Mucosa of descending colon (tissue), 3 donors: ENCODE data around the gene ZCCHC4. TPM values are rescaled to one million over a fixed set of nuclear protein-coding genes. Genes with fewer than 3 reads are reported as not detected.

ENCODE experiments used
- ATAC-seq: fragments of 200-7000 bp; cut with Tn5 transposase; one replicate; pipeline ENCODE4 v1.9.1; 2020; ENCODE audit warnings: mild to moderate bottlenecking, moderate library complexity
- DNase-seq, 3 donors: peaks; one replicate each; pipeline ENCODE4 v3.0.0-alpha.2; 2020
- H3K36me3 ChIP-seq: fragments of 200-600 bp; one replicate; pipeline ENCODE4 v1.8.0; 2021; ENCODE audit warnings: low read depth, mild to moderate bottlenecking
- H3K4me1 ChIP-seq: fragments of 200-600 bp; one replicate; pipeline ENCODE4 v1.8.0; 2021; ENCODE audit warnings: low read depth, mild to moderate bottlenecking
- H3K4me3 ChIP-seq: fragments of 200-600 bp; one replicate; pipeline ENCODE4 v1.8.0; 2021; ENCODE audit warnings: mild to moderate bottlenecking
- H3K9me3 ChIP-seq: fragments of 200-600 bp; one replicate; pipeline ENCODE4 v1.8.0; 2021; ENCODE audit warnings: mild to moderate bottlenecking
- CTCF ChIP-seq: fragments of 200-600 bp; IDR thresholded peaks from one replicate; pipeline ENCODE4 v1.8.0; 2022; ENCODE audit warnings: antibody characterized with exemption, mild to moderate bottlenecking
- intact Hi-C, 2 donors: fragments of 100-400 bp; cut with DNase I in 1 of 2; cut with micrococcal nuclease in 1 of 2; formaldehyde crosslinking; loops; one replicate each; pipeline versions ENCODE4 v1.11.0 to v1.11.1; 2022; cut with DNase I, micrococcal nuclease
- total RNA-seq, 3 donors: library from RNA; stranded (reverse); fragmentation: NEBNext Ultra II Directional in 2 of 3; extraction: Animal tissue kit (Norgen Biotek cat#: 25700) in 2 of 3; gene quantifications; one replicate each; pipeline versions ENCODE4 v1.2.1 to v1.2.4, GENCODE V29; 2021 to 2023
- donor health status: DM: no; HTN: no; CAD: no; lungs with moderate emphysema.
- donor health status: DM: no; HTN: no; CAD: no.
- donor health status: DM: no; HTN: yes; CAD: no.

ZCCHC4 gene
- total RNA-seq, 3 donors from 2014 or later = 6.0 to 12.6 (median 9.2) TPM

GRCh38 chr4:25358515-25359275, 46.1 kb downstream of the ZCCHC4 start:
- H3K4me3 ChIP-seq = no peak overlapping the region
- intact Hi-C loops = no loop called here
- no peaks in the 10 kb centered on the region for H3K9me3 ChIP-seq
- H3K36me3 ChIP-seq = no peaks in the 10 kb centered on the region
- peak in 1 of 3 donors; percentile 56 for DNase-seq
- TF ChIP-seq CTCF = no peak
- H3K4me1 ChIP-seq = no peaks in the 10 kb centered on the region
- ATAC-seq = peak; percentile 76

- Histone ChIP-seq H3K9me3 (no peaks in the 10 kb centered on the region), H3K36me3 (no peaks in the 10 kb centered on the region), H3K4me3 (no peak overlapping the region), H3K4me1 (no peaks in the 10 kb centered on the region)
- no peak for TF ChIP-seq CTCF
- ATAC-seq (no peak), DNase-seq (no peak)
- intact Hi-C loops = no loop called here
These were observed 48.7 kb downstream of the ZCCHC4 start for GRCh38 chr4:25361253-25361652.

GRCh38 chr4:25367004-25367621, 54.5 kb downstream of the ZCCHC4 start:
- Histone ChIP-seq H3K36me3 (no peaks in the 10 kb centered on the region), H3K4me1 (no peaks in the 10 kb centered on the region), H3K4me3 (no peak overlapping the region), H3K9me3 (no peaks in the 10 kb centered on the region)
- TF ChIP-seq CTCF = peak; percentile 19
- intact Hi-C loops = no loop called here
- peak in 1 of 3 donors; percentile 30 for DNase-seq
- ATAC-seq = no peak

GRCh38 chr4:25367877-25368276, 55.3 kb downstream of the ZCCHC4 start:
- intact Hi-C loops = no loop called here
- H3K4me3 ChIP-seq = no peak overlapping the region
- TF ChIP-seq CTCF = no peak
- ATAC-seq = no peak
- H3K4me1 ChIP-seq = no peaks in the 10 kb centered on the region
- no peaks in the 10 kb centered on the region for H3K36me3 ChIP-seq
- H3K9me3 ChIP-seq = no peaks in the 10 kb centered on the region
- DNase-seq = no peak

- H3K36me3 ChIP-seq = no peaks in the 10 kb centered on the region
These were observed 55.7 kb downstream of the ZCCHC4 start for GRCh38 chr4:25368315-25368714.

More at GRCh38 chr4:25368315-25368714, 55.7 kb downstream of the ZCCHC4 start:
- no peak overlapping the region for H3K4me3 ChIP-seq
- TF ChIP-seq CTCF = no peak
- no peaks in the 10 kb centered on the region for H3K9me3 ChIP-seq
- ATAC-seq = no peak
- intact Hi-C loops = no loop called here
- DNase-seq = no peak
- no peaks in the 10 kb centered on the region for H3K4me1 ChIP-seq
